Ovary (tissue), 9 donors: ENCODE measurements around the gene TENM4. TPM values are rescaled to one million over a fixed set of nuclear protein-coding genes. Genes with fewer than 3 reads are reported as not detected.

ENCODE experiments used
- DNase-seq, 5 donors: peaks; one replicate each; pipeline ENCODE4 v3.0.0-alpha.2; 2019 to 2020
- H3K27ac ChIP-seq, 2 donors: fragments of 200-600 bp; one replicate each; pipeline versions ENCODE4 v1.5.1 to v1.8.0; 2019 to 2022
- H3K27me3 ChIP-seq: fragments of 200-600 bp; one replicate; pipeline ENCODE4 v1.8.0; 2022
- H3K36me3 ChIP-seq: fragments of 200-600 bp; sonication (generic); one replicate; pipeline ENCODE4 v1.5.1; 2019
- H3K4me1 ChIP-seq: one replicate; pipeline ENCODE4 v1.8.1; 2013; ENCODE audit warnings: mild to moderate bottlenecking, moderate library complexity; ENCODE audit not compliant: insufficient read depth
- H3K4me3 ChIP-seq: fragments of 200-600 bp; sonication (generic); one replicate; pipeline ENCODE4 v1.5.1; 2017
- H3K9me3 ChIP-seq, 2 donors: fragments of 200-600 bp in 1 of 2; sonication (generic) in 1 of 2; one replicate each; pipeline versions ENCODE4 v1.5.1 to v1.8.1; 2013 to 2019; ENCODE audit warnings: mild to moderate bottlenecking in 1 of 2, moderate library complexity in 1 of 2
- CTCF ChIP-seq, 3 donors: fragments of 450-650 bp in 2 of 3; fragments of 200-600 bp in 1 of 3; IDR thresholded peaks; one replicate each; pipeline versions ENCODE4 v1.5.1 to v1.8.0; 2016 to 2022; ENCODE audit warnings: antibody characterized with exemption in 3 of 3, mild to moderate bottlenecking in 1 of 3
- EP300 ChIP-seq: sonication (generic); formaldehyde crosslinking; IDR thresholded peaks from one replicate; pipeline ENCODE4 v1.6.1; 2017; ENCODE audit warnings: antibody characterized with exemption
- POLR2A ChIP-seq: fragments of 450-650 bp; IDR thresholded peaks from one replicate; pipeline ENCODE4 v1.6.1; 2017; ENCODE audit warnings: antibody characterized with exemption, mild to moderate bottlenecking, moderate library complexity
- WGBS, 3 donors: extraction: QIAGEN DNeasy Blood & Tissue Kit in 1 of 3; methylation state at CpG; one replicate each; pipeline versions ENCODE4 v1.1.5 to v1.1.7; 2013 to 2017; 5-methylcytosine and 5-hydroxymethylcytosine counted together
- intact Hi-C, 4 donors: fragments of 100-400 bp; cut with DNase I; formaldehyde crosslinking; loops; one replicate each; pipeline versions ENCODE4 v1.11.0 to v1.15.1; 2022 to 2023
- polyA plus RNA-seq, 2 donors: library from polyadenylated mRNA; stranded (reverse); fragments of 200-250 nt in 1 of 2; fragments of 350-450 nt in 1 of 2; fragmentation: Illumina TruSeq in 1 of 2; extraction: RNeasy Lipid Tissue Mini Kit (QIAGEN cat#74804) in 1 of 2; gene quantifications; one replicate each; pipeline ENCODE4 v1.2.3, GENCODE V29; 2013 to 2014
- total RNA-seq, 7 donors: library from RNA; depleted of rRNA in 2 of 7; stranded (reverse); fragments of >200 nt in 2 of 7; fragmentation: NEBNext Ultra II Directional in 3 of 7; extraction: Animal tissue kit (Norgen Biotek cat#: 25700) in 3 of 7; gene quantifications; one replicate each; pipeline versions ENCODE4 v1.1.0 to v1.2.4, GENCODE V29; 2016 to 2023
- donor health status: DM: no; HTN: no; CAD: no; lungs with moderate emphysema.
- donor health status: DM: no; HTN: no; CAD: no.
- donor health status: Bipolar disorder and iron deficiency.
- donor health status: DM: yes; HTN: yes; CAD: no.
- donor health status: DM: no; HTN: no; CAD: no.
- donor health status: DM: yes; HTN: yes; CAD: no.

The TENM4 gene
- total and polyA plus RNA-seq, 9 donors = 11.0 to 206 (median 107) TPM

- no peak overlapping the region for H3K27ac ChIP-seq
- no peaks in the 10 kb centered on the region for H3K27me3 ChIP-seq
- TF ChIP-seq EP300 (no peak), CTCF (IDR thresholded peaks at IDR 0.05) (no peak), POLR2A (no peak)
- H3K9me3 ChIP-seq = no peaks in the 10 kb centered on the region
- 59 to 70% (median 68%) methylated on average over 1 of the region's 1 CpG for WGBS, 3 donors
- no peaks in the 10 kb centered on the region for H3K36me3 ChIP-seq
- intact Hi-C loops = no loop called here
- H3K4me1 ChIP-seq = peaks cover 16% of the 10 kb centered on the region
- no peak for DNase-seq
- no peak overlapping the region for H3K4me3 ChIP-seq
These were observed 28.1 kb downstream of the TENM4 start for GRCh38 chr11:79412761-79413160.

- TF ChIP-seq POLR2A (no peak), EP300 (no peak), CTCF (IDR thresholded peaks at IDR 0.05) (no peak)
- Histone ChIP-seq H3K36me3 (no peaks in the 10 kb centered on the region), H3K27me3 (no peaks in the 10 kb centered on the region), H3K27ac (no peak overlapping the region), H3K4me3 (no peak overlapping the region), H3K4me1 (peaks cover 17% of the 10 kb centered on the region), H3K9me3 (no peaks in the 10 kb centered on the region)
- 74 to 81% (median 78%) methylated on average over 6 of the region's 6 CpGs for WGBS, 3 donors
- no peak for DNase-seq
- intact Hi-C loops = no loop called here
These were observed 31.5 kb downstream of the TENM4 start for GRCh38 chr11:79409330-79409729.

GRCh38 chr11:79406376-79406775 is 34.5 kb downstream of the TENM4 start:
- intact Hi-C loops = no loop called here
- H3K27ac ChIP-seq = no peak overlapping the region
- DNase-seq = no peak
- H3K27me3 ChIP-seq = no peaks in the 10 kb centered on the region
- WGBS, 3 donors = 83 to 85% (median 85%) methylated on average over 5 of the region's 5 CpGs
- H3K4me1 ChIP-seq = peaks cover 14% of the 10 kb centered on the region
- H3K9me3 ChIP-seq = no peaks in the 10 kb centered on the region
- H3K4me3 ChIP-seq = no peak overlapping the region
- TF ChIP-seq EP300 = no peak
- TF ChIP-seq POLR2A = no peak
- TF ChIP-seq CTCF (IDR thresholded peaks at IDR 0.05) = no peak
- no peaks in the 10 kb centered on the region for H3K36me3 ChIP-seq

- no peaks in the 10 kb centered on the region for H3K36me3 ChIP-seq
- no peaks in the 10 kb centered on the region for H3K9me3 ChIP-seq
- no peak overlapping the region for H3K4me3 ChIP-seq
- DNase-seq = no peak
- H3K27ac ChIP-seq = no peak overlapping the region
- TF ChIP-seq EP300 (no peak), CTCF (IDR thresholded peaks at IDR 0.05) (no peak), POLR2A (no peak)
- H3K4me1 ChIP-seq = peaks cover 20% of the 10 kb centered on the region
- no peaks in the 10 kb centered on the region for H3K27me3 ChIP-seq
- 39 to 49% (median 49%) methylated on average over 3 of the region's 3 CpGs for WGBS, 3 donors
- intact Hi-C loops = no loop called here
These were observed 36.0 kb downstream of the TENM4 start for GRCh38 chr11:79404806-79405205.

GRCh38 chr11:79404325-79404724 is 36.5 kb downstream of the TENM4 start:
- Histone ChIP-seq H3K27me3 (no peaks in the 10 kb centered on the region), H3K27ac (no peak overlapping the region), H3K4me3 (no peak overlapping the region), H3K4me1 (peaks cover 17% of the 10 kb centered on the region), H3K36me3 (no peaks in the 10 kb centered on the region), H3K9me3 (no peaks in the 10 kb centered on the region)
- DNase-seq = peak in 1 of 5 donors; percentile 50
- TF ChIP-seq EP300 (no peak), CTCF (IDR thresholded peaks at IDR 0.05) (no peak), POLR2A (no peak)
- WGBS, 3 donors = 23 to 29% (median 23%) methylated on average over 2 of the region's 2 CpGs
- intact Hi-C loops = no loop called here
